ENCODE measurements around the gene NUAK1. TPM values are rescaled to one million over a fixed set of nuclear protein-coding genes. Genes with fewer than 3 reads are reported as not detected.

The NUAK1 gene
- total RNA-seq, 1 donor from 2014 or later: 7.6 TPM

DNA sequence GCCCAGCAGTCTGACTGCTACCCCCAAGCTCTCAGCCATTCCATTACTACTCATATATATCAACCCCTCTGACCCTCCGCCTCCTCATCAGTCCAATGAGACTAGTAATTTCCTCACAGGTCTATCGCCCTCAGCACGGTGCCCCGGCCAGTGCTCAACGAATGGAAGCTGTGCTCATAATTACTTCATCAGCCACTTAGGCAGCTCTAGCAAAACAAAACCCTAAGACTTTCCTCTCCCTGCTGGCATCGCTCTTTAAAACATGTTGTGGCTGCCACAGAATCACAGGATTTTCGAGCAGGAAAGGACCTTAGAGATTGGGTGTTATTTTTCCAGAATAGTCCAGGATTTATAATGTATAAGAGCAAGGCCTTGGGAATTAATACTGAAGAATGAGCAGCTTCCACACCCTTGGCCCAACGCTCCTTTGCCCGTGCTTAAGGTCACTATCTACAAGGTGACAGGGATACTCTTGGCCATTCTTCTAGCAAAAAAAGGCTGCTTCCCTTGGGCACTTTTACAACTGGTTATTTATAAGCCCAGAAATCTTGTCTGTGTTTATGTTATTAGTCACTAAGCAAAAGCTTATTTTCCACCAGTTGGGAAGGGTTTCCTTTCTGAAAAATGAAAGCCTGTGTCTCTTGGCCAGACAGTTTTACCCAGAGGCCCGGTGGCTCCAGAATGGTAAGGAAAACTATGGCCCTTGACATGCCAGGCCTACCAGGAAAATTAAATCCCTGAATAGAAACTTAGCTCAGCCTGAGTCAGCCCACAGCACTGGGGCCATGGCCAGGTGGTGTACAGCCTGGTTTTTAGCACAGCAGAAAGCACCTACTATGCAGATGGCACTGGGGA lies 47.9 kb downstream of the NUAK1 start:
- H3K36me3 ChIP-seq (ENCODE audit: control insufficient read depth, insufficient read depth, low read length): no peaks in the 10 kb centered on the region
- DNase-seq (ENCODE audit: low read depth) (peak; percentile 29), FAIRE-seq (no peak)

DNA sequence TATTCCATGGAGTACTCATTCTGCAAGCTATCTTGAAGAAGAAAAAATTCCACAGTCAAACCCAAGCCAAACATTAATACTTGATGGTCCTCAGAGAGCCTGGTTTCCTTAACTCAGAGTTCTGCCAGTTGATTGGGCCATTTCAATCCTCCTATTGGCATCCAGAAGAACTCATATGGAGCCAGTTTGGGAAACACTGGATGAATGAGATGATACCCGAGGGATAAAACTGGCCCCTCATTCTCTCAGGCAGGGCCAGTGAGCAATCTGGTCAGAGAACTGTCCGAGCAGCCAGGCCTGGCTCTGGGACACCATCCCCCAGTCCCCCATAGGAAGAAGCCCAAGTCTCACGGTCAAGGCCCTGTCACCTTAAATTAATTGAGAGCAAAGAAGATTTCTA lies 48.8 kb downstream of the NUAK1 start:
- DNase-seq (ENCODE audit: low read depth): no peak
- Histone ChIP-seq H3K36me3 (ENCODE audit: control insufficient read depth, insufficient read depth, low read length) (no peaks in the 10 kb centered on the region), H3K4me3 (ENCODE audit: low read depth, low read length) (no peak overlapping the region), H3K27me3 (ENCODE audit: control insufficient read depth, insufficient read depth, low read length) (no peaks in the 10 kb centered on the region)
- no peak for FAIRE-seq
- TF ChIP-seq, protein P1, sequence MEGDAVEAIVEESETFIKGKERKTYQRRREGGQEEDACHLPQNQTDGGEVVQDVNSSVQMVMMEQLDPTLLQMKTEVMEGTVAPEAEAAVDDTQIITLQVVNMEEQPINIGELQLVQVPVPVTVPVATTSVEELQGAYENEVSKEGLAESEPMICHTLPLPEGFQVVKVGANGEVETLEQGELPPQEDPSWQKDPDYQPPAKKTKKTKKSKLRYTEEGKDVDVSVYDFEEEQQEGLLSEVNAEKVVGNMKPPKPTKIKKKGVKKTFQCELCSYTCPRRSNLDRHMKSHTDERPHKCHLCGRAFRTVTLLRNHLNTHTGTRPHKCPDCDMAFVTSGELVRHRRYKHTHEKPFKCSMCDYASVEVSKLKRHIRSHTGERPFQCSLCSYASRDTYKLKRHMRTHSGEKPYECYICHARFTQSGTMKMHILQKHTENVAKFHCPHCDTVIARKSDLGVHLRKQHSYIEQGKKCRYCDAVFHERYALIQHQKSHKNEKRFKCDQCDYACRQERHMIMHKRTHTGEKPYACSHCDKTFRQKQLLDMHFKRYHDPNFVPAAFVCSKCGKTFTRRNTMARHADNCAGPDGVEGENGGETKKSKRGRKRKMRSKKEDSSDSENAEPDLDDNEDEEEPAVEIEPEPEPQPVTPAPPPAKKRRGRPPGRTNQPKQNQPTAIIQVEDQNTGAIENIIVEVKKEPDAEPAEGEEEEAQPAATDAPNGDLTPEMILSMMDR (IDR thresholded peaks at IDR 0.05; ENCODE audit: insufficient read depth, low read length, severe bottlenecking): no peak

More for the DNA sequence above, 47.9 kb downstream of the NUAK1 start:
- no peak overlapping the region for H3K4me3 ChIP-seq (ENCODE audit: low read depth, low read length)
- H3K27me3 ChIP-seq (ENCODE audit: control insufficient read depth, insufficient read depth, low read length): no peaks in the 10 kb centered on the region
- TF ChIP-seq, protein P1 (IDR thresholded peaks at IDR 0.05; ENCODE audit: insufficient read depth, low read length, severe bottlenecking): no peak

- DNase-seq (ENCODE audit: low read depth) (no peak), FAIRE-seq (no peak)
- Histone ChIP-seq H3K4me3 (ENCODE audit: low read depth, low read length) (no peak overlapping the region), H3K27me3 (ENCODE audit: control insufficient read depth, insufficient read depth, low read length) (no peaks in the 10 kb centered on the region), H3K36me3 (ENCODE audit: control insufficient read depth, insufficient read depth, low read length) (no peaks in the 10 kb centered on the region)
- TF ChIP-seq, protein P1 (IDR thresholded peaks at IDR 0.05; ENCODE audit: insufficient read depth, low read length, severe bottlenecking): no peak
These were observed 49.8 kb downstream of the NUAK1 start for GRCh38 chr12:106088811-106089485.

- TF ChIP-seq, protein P1 (IDR thresholded peaks at IDR 0.05; ENCODE audit: insufficient read depth, low read length, severe bottlenecking): no peak
- Histone ChIP-seq H3K4me3 (ENCODE audit: low read depth, low read length) (no peak overlapping the region), H3K27me3 (ENCODE audit: control insufficient read depth, insufficient read depth, low read length) (no peaks in the 10 kb centered on the region), H3K36me3 (ENCODE audit: control insufficient read depth, insufficient read depth, low read length) (no peaks in the 10 kb centered on the region)
- FAIRE-seq (no peak), DNase-seq (ENCODE audit: low read depth) (peak; percentile 42)
These were observed 50.4 kb downstream of the NUAK1 start for GRCh38 chr12:106088246-106088808.

DNA sequence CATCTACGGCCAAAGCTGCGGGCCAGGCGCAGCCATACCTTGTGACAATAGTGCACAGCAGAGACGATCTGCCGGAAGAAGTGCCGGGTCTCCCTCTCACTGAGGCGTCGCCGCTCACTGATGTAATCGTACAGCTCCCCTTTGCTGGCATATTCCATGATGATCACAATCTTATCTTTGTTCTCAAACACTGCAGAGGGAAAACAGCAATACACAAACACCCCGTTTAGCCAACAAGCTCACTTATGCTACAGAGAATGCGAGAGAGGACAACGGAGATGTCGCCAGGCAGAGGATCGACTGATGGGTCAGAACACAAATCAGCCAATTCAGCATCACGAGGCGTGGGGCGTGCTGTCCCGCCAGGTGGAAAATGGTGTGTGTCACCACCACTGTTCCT lies 52.1 kb downstream of the NUAK1 start:
- TF ChIP-seq, protein P1 (IDR thresholded peaks at IDR 0.05; ENCODE audit: insufficient read depth, low read length, severe bottlenecking): no peak
- FAIRE-seq (peak; percentile 28), DNase-seq (ENCODE audit: low read depth) (no peak)
- peaks cover 3% of the 10 kb centered on the region for H3K36me3 ChIP-seq (ENCODE audit: control insufficient read depth, insufficient read depth, low read length)
- H3K27me3 ChIP-seq (ENCODE audit: control insufficient read depth, insufficient read depth, low read length): no peaks in the 10 kb centered on the region
- H3K4me3 ChIP-seq (ENCODE audit: low read depth, low read length): no peak overlapping the region

Measured in bronchial epithelial cell (primary cell).